ENCODE data around the gene CHCHD4. TPM values are rescaled to one million over a fixed set of nuclear protein-coding genes. Genes with fewer than 3 reads are reported as not detected.

The CHCHD4 gene
- total RNA-seq, 2 donors from 2014 or later = 1.3 to 7.0 TPM

GRCh38 chr3:14132120-14132519, 7.5 kb upstream of the CHCHD4 start:
- no peaks in the 10 kb centered on the region for H3K9me3 ChIP-seq
- no peak overlapping the region for H3K4me3 ChIP-seq
- H3K4me1 ChIP-seq = peaks cover 2% of the 10 kb centered on the region
- 100% methylated on average over 1 to 8 of the region's 8 CpGs for WGBS, 2 donors
- DNase-seq (no peak), ATAC-seq (no peak)
- intact Hi-C loops (cut with DNase I) = no loop called here
- H3K36me3 ChIP-seq (replicated peaks in 1 of 2; ENCODE audit: insufficient read depth in 1 of 2, low read depth in 2 of 2) = peaks cover 11 to 56% of the 10 kb centered on the region in 2 donors
- H3K27ac ChIP-seq = no peak overlapping the region
- TF ChIP-seq POLR2A (IDR thresholded peaks at IDR 0.05) = no peak
- no peak for TF ChIP-seq CTCF (IDR thresholded peaks at IDR 0.05)
- no peaks in the 10 kb centered on the region for H3K27me3 ChIP-seq

- H3K4me1 ChIP-seq = peaks cover 12% of the 10 kb centered on the region
- 71 to 97% methylated on average over 4 to 5 of the region's 5 CpGs for WGBS, 2 donors
- no peak overlapping the region for H3K27ac ChIP-seq
- no peak for DNase-seq
- H3K9me3 ChIP-seq = no peaks in the 10 kb centered on the region
- H3K4me3 ChIP-seq = no peak overlapping the region
- intact Hi-C loops (cut with DNase I) = no loop called here
- no peak for TF ChIP-seq CTCF (IDR thresholded peaks at IDR 0.05)
- TF ChIP-seq POLR2A (IDR thresholded peaks at IDR 0.05) = no peak
- H3K27me3 ChIP-seq = no peaks in the 10 kb centered on the region
- peaks cover 11 to 54% of the 10 kb centered on the region in 2 donors for H3K36me3 ChIP-seq (replicated peaks in 1 of 2; ENCODE audit: insufficient read depth in 1 of 2, low read depth in 2 of 2)
- no peak for ATAC-seq
These were observed 6.5 kb upstream of the CHCHD4 start for GRCh38 chr3:14131134-14131533.

- Histone ChIP-seq H3K9me3 (no peaks in the 10 kb centered on the region), H3K4me3 (no peak overlapping the region), H3K4me1 (peaks cover 17% of the 10 kb centered on the region), H3K36me3 (replicated peaks in 1 of 2; ENCODE audit: insufficient read depth in 1 of 2, low read depth in 2 of 2) (peaks cover 11 to 51% of the 10 kb centered on the region in 2 donors), H3K27ac (no peak overlapping the region), H3K27me3 (no peaks in the 10 kb centered on the region)
- ATAC-seq (no peak), DNase-seq (no peak)
- TF ChIP-seq CTCF (IDR thresholded peaks at IDR 0.05) = no peak
- WGBS, 2 donors = 90 to 96% methylated on average over 12 of the region's 12 CpGs
- intact Hi-C loops (cut with DNase I) = no loop called here
These were observed 6.0 kb upstream of the CHCHD4 start for GRCh38 chr3:14130707-14131106.

GRCh38 chr3:14130230-14130629, 5.6 kb upstream of the CHCHD4 start:
- H3K9me3 ChIP-seq = no peaks in the 10 kb centered on the region
- TF ChIP-seq CTCF (IDR thresholded peaks at IDR 0.05) (no peak), POLR2A (IDR thresholded peaks at IDR 0.05) (no peak)
- intact Hi-C loops (cut with DNase I) = no loop called here
- no peaks in the 10 kb centered on the region for H3K27me3 ChIP-seq
- H3K27ac ChIP-seq = no peak overlapping the region
- ATAC-seq = no peak
- 98 to 99% methylated on average over 4 of the region's 4 CpGs for WGBS, 2 donors
- peaks cover 19% of the 10 kb centered on the region for H3K4me1 ChIP-seq
- peaks cover 11 to 47% of the 10 kb centered on the region in 2 donors for H3K36me3 ChIP-seq (replicated peaks in 1 of 2; ENCODE audit: insufficient read depth in 1 of 2, low read depth in 2 of 2)
- no peak overlapping the region for H3K4me3 ChIP-seq
- DNase-seq = no peak

- intact Hi-C loops (cut with DNase I) = loop anchor here (10.0 kb wide), 1 partner anchor 234 kb away; no protein-coding TSS in a partner anchor
- no peak overlapping the region for H3K27ac ChIP-seq
- WGBS, 2 donors = 94 to 96% methylated on average over 6 of the region's 6 CpGs
- H3K27me3 ChIP-seq = no peaks in the 10 kb centered on the region
- peaks cover 19% of the 10 kb centered on the region for H3K4me1 ChIP-seq
- H3K36me3 ChIP-seq (replicated peaks in 1 of 2; ENCODE audit: insufficient read depth in 1 of 2, low read depth in 2 of 2) = peaks cover 11 to 42% of the 10 kb centered on the region in 2 donors
- ATAC-seq (no peak), DNase-seq (no peak)
- TF ChIP-seq CTCF (IDR thresholded peaks at IDR 0.05) (no peak), POLR2A (IDR thresholded peaks at IDR 0.05) (no peak)
- no peak overlapping the region for H3K4me3 ChIP-seq
- no peaks in the 10 kb centered on the region for H3K9me3 ChIP-seq
These were observed 4.6 kb upstream of the CHCHD4 start for GRCh38 chr3:14129296-14129695.
